ENCODE results near the gene APBA1.

The APBA1 gene

GRCh38 chr9:69516353-69517322 lies 155.5 kb downstream of the APBA1 start:
- DNase-seq = no peak

GRCh38 chr9:69515810-69516209 lies 156.4 kb downstream of the APBA1 start:
- DNase-seq = no peak

- no peak for DNase-seq
Measured at GRCh38 chr9:69513141-69513820, 158.9 kb downstream of the APBA1 start.

DNA sequence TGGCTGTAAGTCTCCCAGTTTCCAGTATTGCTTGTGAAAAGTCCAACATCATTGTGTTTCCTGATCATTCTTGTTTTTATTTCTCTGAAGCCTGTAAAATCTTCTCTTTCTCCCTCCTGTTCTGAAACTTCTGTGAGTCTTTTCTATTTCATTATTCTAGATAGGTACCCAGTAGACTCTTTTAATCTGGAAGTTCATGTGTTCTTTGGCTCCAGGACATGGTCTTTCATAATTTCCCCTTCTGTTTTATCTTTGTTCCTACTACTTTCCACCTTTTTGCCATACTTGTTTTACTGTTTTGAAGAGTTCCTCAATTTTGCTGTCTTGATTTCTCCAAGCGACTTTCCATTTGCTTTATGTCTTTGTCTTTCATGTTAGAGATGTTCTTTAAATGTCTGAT lies 168.1 kb downstream of the APBA1 start:
- no peak for DNase-seq

DNA sequence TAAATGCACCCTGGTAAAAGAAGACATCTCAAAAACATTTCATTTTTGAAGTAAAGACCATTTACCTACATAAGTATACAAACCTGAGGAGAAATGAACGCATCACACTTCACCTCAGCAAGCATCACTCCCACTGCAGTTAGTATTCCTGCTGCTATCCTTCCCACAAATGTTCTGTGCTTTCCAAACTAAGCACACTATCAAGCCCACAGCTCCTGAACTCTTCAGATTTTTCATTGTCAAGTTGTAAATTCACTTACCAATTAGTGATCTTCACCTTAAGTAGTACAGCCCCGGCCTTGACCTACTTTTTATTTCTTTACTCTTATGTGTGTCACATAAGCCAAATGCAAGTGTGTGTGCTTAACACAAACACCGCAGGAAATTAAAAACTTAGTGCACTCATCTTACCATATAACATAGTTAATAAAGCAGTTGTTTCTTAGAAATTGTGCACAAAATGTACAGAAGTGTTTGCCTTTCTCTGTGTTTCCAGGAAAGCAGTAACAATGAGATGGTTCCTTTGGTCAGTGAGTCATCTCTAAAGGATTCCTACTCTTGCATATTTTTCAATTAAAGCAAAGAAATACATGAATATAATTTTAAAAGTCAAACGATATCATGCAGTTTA lies 169.4 kb downstream of the APBA1 start:
- DNase-seq = no peak

DNA sequence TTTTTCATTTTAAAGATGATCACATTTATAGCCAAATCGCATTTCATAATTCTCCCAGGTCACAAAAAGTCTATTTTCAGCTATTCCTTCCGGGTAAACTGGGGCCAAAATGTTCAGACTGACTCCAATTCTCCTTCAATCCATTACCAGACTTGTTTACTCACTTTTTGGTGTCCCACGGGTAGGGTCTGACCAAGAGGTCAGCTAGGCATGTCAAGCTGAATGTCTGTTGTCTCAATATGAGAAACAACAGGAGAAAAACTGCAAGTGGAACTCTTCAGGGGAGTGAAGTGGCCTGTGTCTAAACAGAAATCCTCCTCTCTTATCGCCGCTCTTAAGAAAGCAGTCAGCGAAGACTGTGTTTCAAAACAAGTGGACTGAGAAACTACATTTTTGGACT lies 171.3 kb downstream of the APBA1 start:
- DNase-seq = no peak

- DNase-seq = no peak
Measured at GRCh38 chr9:69499959-69500358, 172.2 kb downstream of the APBA1 start.

GRCh38 chr9:69499407-69499806 lies 172.8 kb downstream of the APBA1 start:
- no peak for DNase-seq

DNA sequence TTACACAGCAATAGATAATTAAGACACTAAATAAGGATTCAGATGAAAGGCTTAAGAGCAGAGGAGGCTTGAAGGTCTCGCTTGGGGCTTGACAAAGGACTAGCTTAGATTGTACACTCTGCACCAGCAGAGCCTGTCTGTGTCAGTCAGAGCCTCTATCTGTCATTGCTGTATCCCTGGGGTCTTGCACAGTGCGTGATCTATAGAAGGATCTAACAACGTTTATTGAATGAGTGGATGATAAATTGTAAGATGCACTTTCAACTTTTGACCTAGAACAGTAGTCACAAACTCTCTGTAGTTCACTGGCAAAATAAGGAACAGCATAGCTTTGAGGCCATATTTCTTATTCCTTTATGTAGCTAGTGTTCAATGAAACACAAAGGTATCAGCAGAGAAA lies 173.7 kb downstream of the APBA1 start:
- DNase-seq = no peak

GRCh38 chr9:69497816-69498215 lies 174.4 kb downstream of the APBA1 start:
- no peak for DNase-seq

- DNase-seq = no peak
Measured at GRCh38 chr9:69496846-69497450, 175.2 kb downstream of the APBA1 start.

- no peak for DNase-seq
Measured at GRCh38 chr9:69495296-69495695, 176.9 kb downstream of the APBA1 start.

GRCh38 chr9:69494763-69495162 lies 177.4 kb downstream of the APBA1 start:
- no peak for DNase-seq

- no peak for DNase-seq
Measured at GRCh38 chr9:69494208-69494607, 178.0 kb downstream of the APBA1 start.

DNA sequence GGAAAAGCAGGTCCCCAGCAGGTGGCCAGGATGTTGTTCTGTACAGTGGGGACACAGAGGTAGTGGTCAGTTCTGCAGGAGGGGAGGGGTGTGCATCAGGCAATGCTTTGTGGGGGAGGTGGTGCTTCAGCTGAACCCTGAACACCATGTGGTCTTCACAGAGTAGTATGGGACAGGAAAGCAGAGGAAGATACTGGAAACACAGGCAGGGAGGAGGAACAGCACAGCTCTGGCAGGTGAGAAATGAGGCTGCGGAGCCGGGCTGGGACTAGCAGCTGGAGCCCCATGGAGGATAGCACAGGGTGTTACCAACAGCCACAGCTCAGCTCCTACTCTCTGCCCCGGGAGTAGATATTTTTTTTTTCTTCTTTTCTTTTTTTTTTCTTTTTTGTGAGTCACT lies 185.7 kb downstream of the APBA1 start:
- DNase-seq = no peak

- DNase-seq = no peak
Measured at GRCh38 chr9:69485466-69485865, 186.7 kb downstream of the APBA1 start.

DNA sequence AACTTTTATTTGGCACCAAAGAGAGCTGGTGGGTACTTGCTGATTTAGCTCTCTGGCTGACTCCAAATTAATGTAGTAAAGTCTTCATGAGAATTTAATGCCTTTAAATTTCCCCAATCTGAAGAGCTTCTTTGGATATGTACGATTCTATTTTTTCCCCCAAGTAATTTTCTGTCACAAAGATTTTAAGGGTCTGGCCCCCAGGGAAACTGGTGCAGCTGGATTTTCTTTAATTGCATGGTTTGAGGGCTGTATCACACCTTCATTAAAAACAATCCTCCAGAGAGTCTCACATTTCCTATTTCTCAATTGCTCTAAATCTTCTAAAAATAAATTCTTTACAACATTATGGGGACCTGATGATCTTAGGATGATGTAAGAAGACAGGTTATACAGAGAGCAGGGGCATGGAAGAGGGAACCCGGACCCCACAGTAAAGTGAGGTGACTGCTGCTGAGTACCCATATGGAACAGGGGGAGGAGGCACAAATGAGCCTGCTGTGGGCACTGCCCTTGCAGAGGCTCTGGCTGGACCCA lies 188.2 kb downstream of the APBA1 start:
- DNase-seq = no peak

DNA sequence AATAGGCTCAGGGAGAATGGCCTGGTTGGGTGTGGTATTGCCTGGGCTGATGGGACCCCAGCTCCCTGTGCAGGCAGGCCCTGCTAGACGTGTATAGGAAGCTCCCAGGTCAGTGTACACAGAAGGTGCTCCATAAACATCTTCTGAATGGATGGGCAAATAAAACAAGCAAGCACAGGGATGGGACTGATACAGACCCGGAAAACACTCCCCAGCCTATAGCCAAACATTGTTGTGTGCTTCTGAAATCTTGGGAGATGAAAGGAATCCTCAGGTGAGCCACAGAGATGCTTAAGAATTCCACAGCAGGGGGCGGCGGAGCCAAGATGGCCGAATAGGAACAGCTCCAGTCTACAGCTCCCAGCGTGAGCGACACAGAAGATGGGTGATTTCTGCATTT lies 195.4 kb downstream of the APBA1 start:
- DNase-seq = no peak

GRCh38 chr9:69476016-69476415 lies 196.2 kb downstream of the APBA1 start:
- DNase-seq = no peak

DNA sequence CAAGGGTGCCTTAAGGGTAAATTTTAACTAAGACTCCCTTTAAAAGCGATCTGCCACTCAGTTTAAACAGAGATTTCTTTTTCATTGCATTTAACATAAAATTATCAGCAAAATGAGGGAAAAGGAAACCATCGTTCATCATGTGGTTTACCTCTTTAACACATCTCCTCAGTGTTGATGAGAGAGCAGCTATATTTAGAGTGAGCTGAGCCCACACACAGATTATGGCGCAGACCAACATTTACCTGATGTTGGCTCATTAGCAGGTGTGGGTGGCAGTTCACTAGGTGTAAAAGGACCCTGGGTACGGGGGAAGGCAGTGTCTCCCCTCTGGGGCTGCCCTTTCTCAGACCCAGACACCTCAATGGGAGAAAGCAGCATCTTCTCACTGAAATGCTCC lies 197.3 kb downstream of the APBA1 start:
- no peak for DNase-seq

DNA sequence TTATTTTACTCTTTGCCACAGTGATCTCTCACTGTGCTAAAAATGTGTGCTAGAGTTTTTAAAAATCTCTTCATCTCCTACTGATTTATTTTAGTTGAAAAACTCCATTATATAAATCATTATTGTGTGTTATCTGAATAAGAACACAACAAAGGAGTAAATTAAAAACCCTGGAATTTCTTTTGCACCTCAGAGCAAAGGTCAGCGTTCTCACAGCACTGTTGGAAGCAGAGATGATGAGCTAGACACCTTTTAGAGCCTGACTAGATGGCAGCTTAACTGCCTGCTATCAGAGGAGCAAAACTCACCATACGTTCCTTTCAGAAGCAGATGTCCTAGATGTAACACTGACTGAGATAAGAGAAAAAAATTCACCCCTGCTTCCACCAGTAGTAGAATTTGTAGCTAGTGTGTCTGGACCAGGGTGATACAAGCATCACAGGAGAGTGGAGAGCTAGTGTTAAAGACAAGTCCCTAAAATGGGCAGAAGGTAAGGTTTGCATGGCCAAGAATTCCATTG lies 200.0 kb downstream of the APBA1 start:
- no peak for DNase-seq

GRCh38 chr9:69471433-69471832 lies 200.7 kb downstream of the APBA1 start:
- DNase-seq = no peak

Measured in activated T-cell treated with anti-CD3 and anti-CD28 coated beads, Interleukin-2, amount 50 U/mL, for 1 hour (primary cell).